SIG-M5 (cell line): Measurements from ENCODE around the gene KIAA0408.
"Not testable (repeated sequence)": the region's sequence is repeated elsewhere in the genome, so short reads cannot be mapped to it uniquely, and the experiment has no call there.

Source experiments
- DNase-seq: peaks from one replicate; lab custom pipeline; 2025; lab: John Stamatoyannopoulos, UW

Gene KIAA0408

DNA sequence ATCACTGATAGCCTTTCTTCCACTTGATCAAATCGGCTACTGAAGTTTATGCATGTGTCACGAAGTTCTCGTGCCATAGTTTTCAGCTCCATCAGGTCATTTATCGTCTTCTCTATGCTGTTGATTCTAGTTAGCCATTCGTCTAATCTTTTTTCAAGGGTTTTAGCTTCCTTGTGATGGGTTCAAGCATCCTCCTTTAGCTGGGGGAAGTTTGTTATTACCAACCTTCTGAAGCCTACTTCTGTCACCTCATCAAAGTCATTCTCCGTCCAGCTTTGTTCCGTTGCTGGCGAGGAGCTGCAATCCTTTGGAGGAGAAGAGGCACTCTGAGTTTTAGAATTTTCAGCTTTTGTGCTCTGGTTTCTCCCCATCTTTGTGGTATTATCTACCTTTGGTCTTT is 47.2 kb downstream of the KIAA0408 start:
- not testable (repeated sequence) for DNase-seq
